Keratinocyte (primary cell): ENCODE measurements around the gene LRTM1.

ENCODE experiments used
- CTCF ChIP-seq, 3 experiments: IDR thresholded peaks in 1 of 3; conservative IDR thresholded peaks in 1 of 3; optimal IDR thresholded peaks in 1 of 3; 2 replicates in 2 of 3; 3 replicates in 1 of 3; pipeline versions ENCODE3 to v1.5.1; 2011; ENCODE audit warnings: low read length in 3 of 3, mild to moderate bottlenecking in 3 of 3, moderate library complexity in 2 of 3, control low read depth in 1 of 3, inconsistent platforms in 1 of 3; ENCODE audit not compliant: insufficient read depth in 2 of 3; ENCODE audit errors: extremely low read depth in 1 of 3
- EZH2 ChIP-seq: IDR thresholded peaks from one replicate; pipeline ENCODE4 v1.6.1; 2012; ENCODE audit warnings: inconsistent platforms, mild to moderate bottlenecking, low read length, moderate library complexity

- no peak for TF ChIP-seq CTCF (optimal IDR thresholded peaks at IDR 0.05 in 1 of 3, IDR thresholded peaks at IDR 0.05 in 1 of 3, conservative IDR thresholded peaks at IDR 0.05 in 1 of 3; ENCODE audit: extremely low read depth in 1 of 3, insufficient read depth in 2 of 3, low read length in 3 of 3)
- TF ChIP-seq EZH2, result no peak
Measured at GRCh38 chr3:54916732-54917131, 11.1 kb downstream of the LRTM1 start.
